ENCODE measurements around the gene DLX1. TPM values are rescaled to one million over a fixed set of nuclear protein-coding genes. Genes with fewer than 3 reads are reported as not detected.

The DLX1 gene
- total RNA-seq, 1 donor from 2014 or later: not detected

- DNase-seq (ENCODE audit: low read depth): no peak
- no peak overlapping the region for H3K4me3 ChIP-seq (ENCODE audit: low read depth, low read length)
- no peak for TF ChIP-seq CTCF (conservative IDR thresholded peaks at IDR 0.05; ENCODE audit: low read depth, low read length)
These were observed 2.5 kb downstream of the DLX1 start for GRCh38 chr2:172087780-172088244.

- no peak for DNase-seq (ENCODE audit: low read depth)
- TF ChIP-seq CTCF (conservative IDR thresholded peaks at IDR 0.05; ENCODE audit: low read depth, low read length): no peak
- H3K4me3 ChIP-seq (ENCODE audit: low read depth, low read length): no peak overlapping the region
These were observed 3.1 kb downstream of the DLX1 start for GRCh38 chr2:172088245-172089004.

- H3K4me3 ChIP-seq (ENCODE audit: low read depth, low read length): no peak overlapping the region
- DNase-seq (ENCODE audit: low read depth): no peak
- no peak for TF ChIP-seq CTCF (conservative IDR thresholded peaks at IDR 0.05; ENCODE audit: low read depth, low read length)
These were observed 3.7 kb downstream of the DLX1 start for GRCh38 chr2:172089005-172089504.

GRCh38 chr2:172089633-172090032 lies 4.3 kb downstream of the DLX1 start:
- no peak for TF ChIP-seq CTCF (conservative IDR thresholded peaks at IDR 0.05; ENCODE audit: low read depth, low read length)
- no peak for DNase-seq (ENCODE audit: low read depth)
- H3K4me3 ChIP-seq (ENCODE audit: low read depth, low read length): no peak overlapping the region

GRCh38 chr2:172090044-172090961 lies 5.0 kb downstream of the DLX1 start:
- no peak overlapping the region for H3K4me3 ChIP-seq (ENCODE audit: low read depth, low read length)
- TF ChIP-seq CTCF (conservative IDR thresholded peaks at IDR 0.05; ENCODE audit: low read depth, low read length): no peak
- no peak for DNase-seq (ENCODE audit: low read depth)

GRCh38 chr2:172091000-172091641 lies 5.8 kb downstream of the DLX1 start:
- H3K4me3 ChIP-seq (ENCODE audit: low read depth, low read length): no peak overlapping the region
- DNase-seq (ENCODE audit: low read depth): no peak
- TF ChIP-seq CTCF (conservative IDR thresholded peaks at IDR 0.05; ENCODE audit: low read depth, low read length): no peak

Data from epithelial cell of proximal tubule (primary cell).